ENCODE results near the gene CPNE8.

Gene CPNE8

GRCh38 chr12:38895446-38895845 lies 9.9 kb downstream of the CPNE8 start:
- DNase-seq (ENCODE audit: low read depth), result no peak

GRCh38 chr12:38892976-38893375 lies 12.4 kb downstream of the CPNE8 start:
- no peak for DNase-seq (ENCODE audit: low read depth)

GRCh38 chr12:38892087-38892786 lies 13.2 kb downstream of the CPNE8 start:
- no peak for DNase-seq (ENCODE audit: low read depth)

GRCh38 chr12:38890102-38890855 lies 15.1 kb downstream of the CPNE8 start:
- no peak for DNase-seq (ENCODE audit: low read depth)

GRCh38 chr12:38889297-38889815 lies 16.0 kb downstream of the CPNE8 start:
- DNase-seq (ENCODE audit: low read depth), result no peak

GRCh38 chr12:38887770-38888169 lies 17.6 kb downstream of the CPNE8 start:
- no peak for DNase-seq (ENCODE audit: low read depth)

GRCh38 chr12:38886931-38887330 lies 18.5 kb downstream of the CPNE8 start:
- DNase-seq (ENCODE audit: low read depth), result no peak

GRCh38 chr12:38886064-38886463 lies 19.3 kb downstream of the CPNE8 start:
- no peak for DNase-seq (ENCODE audit: low read depth)

- no peak for DNase-seq (ENCODE audit: low read depth)
These were observed 20.7 kb downstream of the CPNE8 start for GRCh38 chr12:38884666-38885065.

- no peak for DNase-seq (ENCODE audit: low read depth)
These were observed 21.7 kb downstream of the CPNE8 start for GRCh38 chr12:38883629-38884134.

- no peak for DNase-seq (ENCODE audit: low read depth)
These were observed 25.1 kb downstream of the CPNE8 start for GRCh38 chr12:38880288-38880687.

GRCh38 chr12:38878986-38879385 lies 26.4 kb downstream of the CPNE8 start:
- DNase-seq (ENCODE audit: low read depth), result no peak

GRCh38 chr12:38878333-38878705 lies 27.1 kb downstream of the CPNE8 start:
- no peak for DNase-seq (ENCODE audit: low read depth)

GRCh38 chr12:38875586-38876228 lies 29.7 kb downstream of the CPNE8 start:
- no peak for DNase-seq (ENCODE audit: low read depth)

GRCh38 chr12:38872561-38872960 lies 32.8 kb downstream of the CPNE8 start:
- DNase-seq (ENCODE audit: low read depth), result no peak

- no peak for DNase-seq (ENCODE audit: low read depth)
These were observed 33.2 kb downstream of the CPNE8 start for GRCh38 chr12:38872156-38872555.

- no peak for DNase-seq (ENCODE audit: low read depth)
These were observed 36.4 kb downstream of the CPNE8 start for GRCh38 chr12:38869036-38869435.

- DNase-seq (ENCODE audit: low read depth), result no peak
These were observed 54.9 kb downstream of the CPNE8 start for GRCh38 chr12:38850461-38850860.

- DNase-seq (ENCODE audit: low read depth), result no peak
These were observed 58.1 kb downstream of the CPNE8 start for GRCh38 chr12:38847247-38847646.

- DNase-seq (ENCODE audit: low read depth), result no peak
These were observed 61.1 kb downstream of the CPNE8 start for GRCh38 chr12:38844267-38844666.

GRCh38 chr12:38838056-38838850 lies 67.1 kb downstream of the CPNE8 start:
- DNase-seq (ENCODE audit: low read depth), result no peak

GRCh38 chr12:38831715-38832114 lies 73.7 kb downstream of the CPNE8 start:
- DNase-seq (ENCODE audit: low read depth), result no peak
